Activated CD8-positive, alpha-beta T cell treated with anti-CD3 and anti-CD28 coated beads for 36 hours (primary cell): Measurements from ENCODE around the gene MARCHF2. TPM values are rescaled to one million over a fixed set of nuclear protein-coding genes. Genes with fewer than 3 reads are reported as not detected.
A peak's percentile ranks its signal among the peaks of the same experiment; 100 is the strongest.

Source experiments
- ATAC-seq: fragments of 200-7000 bp; cut with Tn5 transposase; one replicate; pipeline ENCODE4 v1.10.0; 2021; ENCODE audit warnings: mild to moderate bottlenecking, moderate library complexity
- CTCF ChIA-PET: fragments of 350-600 bp; sonication (Branson Sonifier 250); formaldehyde crosslinking; loops from one replicate; lab custom pipeline; 2021; ENCODE audit warnings: antibody characterized with exemption; lab: Charles Lee
- POLR2A ChIA-PET: fragments of 350-600 bp; sonication (Branson Sonifier 250); formaldehyde crosslinking; loops from one replicate; lab custom pipeline; 2021; ENCODE audit warnings: antibody characterized with exemption; lab: Charles Lee
- DNase-seq: peaks from one replicate; pipeline ENCODE4 v3.0.0-alpha.2; 2020
- H3K27ac Mint-ChIP-seq: one replicate; pipeline ENCODE4 v1.8.0; 2021; ENCODE audit warnings: mild to moderate bottlenecking, mixed read lengths
- H3K27me3 Mint-ChIP-seq: one replicate; pipeline ENCODE4 v1.8.0; 2021; ENCODE audit warnings: mixed read lengths
- H3K36me3 Mint-ChIP-seq: one replicate; pipeline ENCODE4 v1.8.0; 2021; ENCODE audit warnings: low read depth, mixed read lengths
- H3K4me1 Mint-ChIP-seq: one replicate; pipeline ENCODE4 v1.8.0; 2021; ENCODE audit warnings: low read depth, mixed read lengths
- H3K4me3 Mint-ChIP-seq: one replicate; pipeline ENCODE4 v1.8.0; 2021; ENCODE audit warnings: mild to moderate bottlenecking, moderate library complexity, mixed read lengths
- H3K9me3 Mint-ChIP-seq: one replicate; pipeline ENCODE4 v1.8.0; 2021; ENCODE audit warnings: mixed read lengths
- CTCF ChIP-seq: fragments of 200-600 bp; IDR thresholded peaks from one replicate; pipeline ENCODE4 v1.8.0; 2022; ENCODE audit warnings: antibody characterized with exemption, mild to moderate bottlenecking
- intact Hi-C: fragments of 100-400 bp; cut with micrococcal nuclease; formaldehyde crosslinking; loops from one replicate; pipeline ENCODE4 v1.10.0; 2022
- total RNA-seq, 2 experiments: library from RNA; stranded (reverse); gene quantifications; one replicate each; pipeline ENCODE4 v1.2.3, GENCODE V29; 2021

The MARCHF2 gene
- total RNA-seq, 2 experiments from 2014 or later = 8.0 to 8.6 TPM

- Mint-ChIP-seq H3K4me1 (peaks cover 36% of the 10 kb centered on the region), H3K36me3 (peaks cover 4% of the 10 kb centered on the region), H3K9me3 (peaks cover 1% of the 10 kb centered on the region), H3K4me3 (peak overlapping the region; percentile 94), H3K27ac (peak overlapping the region; percentile 80), H3K27me3 (no peaks in the 10 kb centered on the region)
- intact Hi-C loops = loop anchor here (5.0 kb wide), 1 partner anchor 39 kb away; no protein-coding TSS in a partner anchor
- ATAC-seq (no peak), DNase-seq (no peak)
- TF ChIP-seq CTCF = no peak
- ChIA-PET CTCF (interaction anchor here (1.4 to 7.5 kb wide), 4 partner anchors 14 to 189 kb away, joined by 3 to 66 read pairs (median 5); partner anchors contain the start of gene MARCHF2), POLR2A (interaction anchor here (0.8 to 2.5 kb wide), 5 partner anchors 14 to 70 kb away, joined by 4 to 7 read pairs (median 5); partner anchors contain the start of genes KANK3, NDUFA7 and RPS28)
Measured at GRCh38 chr19:8391198-8392016, 21.7 kb upstream of the MARCHF2 start.

GRCh38 chr19:8392017-8392591 is 21.0 kb upstream of the MARCHF2 start:
- ChIA-PET CTCF (interaction anchor here (1.2 to 7.5 kb wide), 3 partner anchors 14 to 38 kb away, joined by 3 to 66 read pairs (median 3); partner anchors contain the start of gene MARCHF2), POLR2A (interaction anchor here (0.6 to 2.5 kb wide), 3 partner anchors 21 to 71 kb away, joined by 3 to 7 read pairs (median 5); partner anchors contain the start of genes MARCHF2, NDUFA7 and RPS28)
- H3K36me3 Mint-ChIP-seq = peaks cover 4% of the 10 kb centered on the region
- H3K27ac Mint-ChIP-seq = peak overlapping the region; percentile 80
- no peak for ATAC-seq
- H3K4me3 Mint-ChIP-seq = peak overlapping the region; percentile 46
- intact Hi-C loops = loop anchor here (5.0 kb wide), 1 partner anchor 40 kb away; no protein-coding TSS in a partner anchor
- H3K9me3 Mint-ChIP-seq = no peaks in the 10 kb centered on the region
- TF ChIP-seq CTCF = no peak
- DNase-seq = no peak
- H3K4me1 Mint-ChIP-seq = peaks cover 42% of the 10 kb centered on the region
- no peaks in the 10 kb centered on the region for H3K27me3 Mint-ChIP-seq

- POLR2A ChIA-PET = interaction anchor here (0.7 to 1.6 kb wide), 3 partner anchors 16 to 72 kb away, joined by 3 to 5 read pairs (median 3); partner anchors contain the start of genes NDUFA7 and RPS28
- DNase-seq (no peak), ATAC-seq (no peak)
- CTCF ChIA-PET = interaction anchor here (0.6 to 7.5 kb wide), 4 partner anchors 20 to 188 kb away, joined by 3 to 66 read pairs (median 4); partner anchors contain the start of gene MARCHF2
- H3K9me3 Mint-ChIP-seq = no peaks in the 10 kb centered on the region
- H3K27me3 Mint-ChIP-seq = no peaks in the 10 kb centered on the region
- peak overlapping the region; percentile 30 for H3K27ac Mint-ChIP-seq
- H3K36me3 Mint-ChIP-seq = peaks cover 2% of the 10 kb centered on the region
- TF ChIP-seq CTCF = no peak
- intact Hi-C loops = loop anchor here (5.0 kb wide), 1 partner anchor 41 kb away; no protein-coding TSS in a partner anchor
- H3K4me3 Mint-ChIP-seq = no peak overlapping the region
- peaks cover 43% of the 10 kb centered on the region for H3K4me1 Mint-ChIP-seq
Measured at GRCh38 chr19:8393192-8393870, 19.8 kb upstream of the MARCHF2 start.

- Mint-ChIP-seq H3K9me3 (no peaks in the 10 kb centered on the region), H3K27ac (peak overlapping the region; percentile 30), H3K4me1 (peaks cover 43% of the 10 kb centered on the region), H3K27me3 (no peaks in the 10 kb centered on the region), H3K36me3 (peaks cover 2% of the 10 kb centered on the region), H3K4me3 (no peak overlapping the region)
- intact Hi-C loops = loop anchor here (5.0 kb wide), 1 partner anchor 42 kb away; no protein-coding TSS in a partner anchor
- CTCF ChIA-PET = interaction anchor here (0.6 to 7.5 kb wide), 4 partner anchors 19 to 187 kb away, joined by 3 to 66 read pairs (median 4); partner anchors contain the start of gene MARCHF2
- no peak for TF ChIP-seq CTCF
- POLR2A ChIA-PET = interaction anchor here (0.7 kb wide), 2 partner anchors 15 to 40 kb away, joined by 3 read pairs; no protein-coding TSS in a partner anchor
- DNase-seq = no peak
- ATAC-seq = no peak
Measured at GRCh38 chr19:8393871-8394250, 19.2 kb upstream of the MARCHF2 start.
